Measurements from ENCODE around the gene MMS22L. TPM values are rescaled to one million over a fixed set of nuclear protein-coding genes. Genes with fewer than 3 reads are reported as not detected.

MMS22L gene
- polyA plus RNA-seq, 2 of the 4 experiments (the other 2 are of a cell fraction) = 11.5 to 24.5 TPM

- TF ChIP-seq TP53 (CRISPR knock-in tag; IDR thresholded peaks at IDR 0.05) (no peak), NFE2L2 (conservative IDR thresholded peaks at IDR 0.05; ENCODE audit: low read length) (no peak), ZSCAN20 (CRISPR knock-in tag; IDR thresholded peaks at IDR 0.05) (no peak)
Observed at GRCh38 chr6:97129106-97129505, 153.9 kb downstream of the MMS22L start (continued).

GRCh38 chr6:97128507-97128906 lies 154.5 kb downstream of the MMS22L start:
- H3K4me3 ChIP-seq = no peak overlapping the region
- ChIA-PET CTCF (interaction anchor here (1.3 kb wide), 1 partner anchor 12 kb away, joined by 4 read pairs; no protein-coding TSS in a partner anchor), POLR2A (no interaction called here)
- H3K27ac ChIP-seq = no peak overlapping the region
- H3K4me1 ChIP-seq = no peaks in the 10 kb centered on the region
- H3K9me3 ChIP-seq = no peaks in the 10 kb centered on the region
- TF ChIP-seq ZFP36 (IDR thresholded peaks at IDR 0.05; ENCODE audit: borderline replicate concordance, partially characterized antibody) (no peak), ATOH8 (CRISPR knock-in tag; IDR thresholded peaks at IDR 0.05; ENCODE audit: low read depth) (no peak), RCOR1 (IDR thresholded peaks at IDR 0.05; ENCODE audit: low read depth, low read length) (no peak), NFE2L2 (conservative IDR thresholded peaks at IDR 0.05; ENCODE audit: low read length) (no peak), JUNB (IDR thresholded peaks at IDR 0.05) (no peak), CHD4 (IDR thresholded peaks at IDR 0.05; ENCODE audit: borderline replicate concordance) (no peak), BCL3 (IDR thresholded peaks at IDR 0.05) (no peak), FOSB (CRISPR knock-in tag; IDR thresholded peaks at IDR 0.05) (no peak), HDAC2 (IDR thresholded peaks at IDR 0.05) (no peak), CBX8 (IDR thresholded peaks at IDR 0.05) (no peak), CHD2 (IDR thresholded peaks at IDR 0.05; ENCODE audit: low read length, partially characterized antibody) (no peak), FOXS1 (CRISPR knock-in tag; IDR thresholded peaks at IDR 0.05) (no peak), ELK1 (IDR thresholded peaks at IDR 0.05; ENCODE audit: low read depth, low read length) (no peak), KDM1A (IDR thresholded peaks at IDR 0.05; ENCODE audit: low read depth) (no peak), MYC (IDR thresholded peaks at IDR 0.05; ENCODE audit: borderline replicate concordance, low read length) (no peak), NR3C1 (IDR thresholded peaks at IDR 0.05) (no peak)
- TF ChIP-seq, protein P1, sequence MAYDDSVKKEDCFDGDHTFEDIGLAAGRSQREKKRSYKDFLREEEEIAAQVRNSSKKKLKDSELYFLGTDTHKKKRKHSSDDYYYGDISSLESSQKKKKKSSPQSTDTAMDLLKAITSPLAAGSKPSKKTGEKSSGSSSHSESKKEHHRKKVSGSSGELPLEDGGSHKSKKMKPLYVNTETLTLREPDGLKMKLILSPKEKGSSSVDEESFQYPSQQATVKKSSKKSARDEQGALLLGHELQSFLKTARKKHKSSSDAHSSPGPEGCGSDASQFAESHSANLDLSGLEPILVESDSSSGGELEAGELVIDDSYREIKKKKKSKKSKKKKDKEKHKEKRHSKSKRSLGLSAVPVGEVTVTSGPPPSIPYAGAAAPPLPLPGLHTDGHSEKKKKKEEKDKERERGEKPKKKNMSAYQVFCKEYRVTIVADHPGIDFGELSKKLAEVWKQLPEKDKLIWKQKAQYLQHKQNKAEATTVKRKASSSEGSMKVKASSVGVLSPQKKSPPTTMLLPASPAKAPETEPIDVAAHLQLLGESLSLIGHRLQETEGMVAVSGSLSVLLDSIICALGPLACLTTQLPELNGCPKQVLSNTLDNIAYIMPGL (CRISPR knock-in tag; IDR thresholded peaks at IDR 0.05; ENCODE audit: borderline replicate concordance) = no peak
- ATAC-seq (no peak), DNase-seq (ENCODE audit: low read depth in 1 of 2, low spot score in 1 of 2) (no peak), FAIRE-seq (no peak)
- WGBS (ENCODE audit: missing lambda C conversion rate) = 39% methylated on average over 4 of the region's 4 CpGs
- no peak overlapping the region for H3K4me2 ChIP-seq

- WGBS (ENCODE audit: missing lambda C conversion rate) = 23% methylated on average over 3 of the region's 3 CpGs
- no peak for FAIRE-seq
Observed at GRCh38 chr6:97123652-97124051, 159.4 kb downstream of the MMS22L start.

More at GRCh38 chr6:97123652-97124051, 159.4 kb downstream of the MMS22L start:
- Histone ChIP-seq H3K4me2 (no peak overlapping the region), H3K4me1 (no peaks in the 10 kb centered on the region), H3K4me3 (no peak overlapping the region), H3K27ac (no peak overlapping the region), H3K9me3 (no peaks in the 10 kb centered on the region)
- no peak for DNase-seq (ENCODE audit: low read depth in 1 of 2, low spot score in 1 of 2)
- ATAC-seq = no peak
- TF ChIP-seq ATOH8 (CRISPR knock-in tag; IDR thresholded peaks at IDR 0.05; ENCODE audit: low read depth) (no peak), JUN (IDR thresholded peaks at IDR 0.05) (no peak), MYC (IDR thresholded peaks at IDR 0.05; ENCODE audit: borderline replicate concordance, low read length) (no peak)
- POLR2A ChIA-PET = no interaction called here
- CTCF ChIA-PET = no interaction called here

Data from A549 (cell line).